SKM-1 (cell line): ENCODE data around the gene SNAI1.

Experiments
- DNase-seq: peaks from one replicate; lab custom pipeline; 2025; ENCODE audit not compliant: unreplicated experiment; lab: John Stamatoyannopoulos, UW

The SNAI1 gene

DNA sequence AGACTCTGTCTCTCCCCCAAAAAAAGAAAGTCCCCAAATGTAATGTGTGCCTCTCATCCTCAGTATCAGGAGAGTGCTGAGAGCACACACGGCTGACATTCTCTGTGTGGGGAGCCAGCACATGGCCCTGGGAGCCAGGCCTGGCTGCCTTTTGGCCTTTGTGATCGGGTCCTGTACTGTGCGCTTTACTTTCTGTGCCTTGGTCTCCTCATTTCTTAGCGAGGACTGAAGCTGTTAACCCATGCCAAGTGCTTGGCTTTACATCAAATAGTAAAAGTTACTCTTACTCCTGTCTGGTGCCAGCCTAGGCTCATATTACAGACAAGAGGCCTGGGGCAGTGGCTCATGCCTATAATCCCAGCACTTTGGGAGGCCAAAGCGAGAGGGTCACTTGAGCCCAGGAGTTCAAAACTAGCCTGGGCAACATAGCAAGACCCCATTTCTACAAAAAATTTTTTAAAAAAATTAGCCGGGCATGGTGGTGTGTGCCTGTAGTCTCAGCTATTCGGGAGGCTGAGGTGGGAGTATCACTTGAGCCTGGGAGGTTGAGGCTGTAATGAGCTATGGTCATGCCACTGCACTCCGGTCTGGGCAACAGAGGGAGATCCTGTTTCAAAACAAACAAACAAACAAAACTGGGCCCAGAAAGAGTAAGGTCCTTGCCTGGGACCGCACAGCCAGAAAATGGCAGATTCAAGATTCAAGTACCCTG, 50.3 kb downstream of the SNAI1 start:
- DNase-seq: no peak

DNA sequence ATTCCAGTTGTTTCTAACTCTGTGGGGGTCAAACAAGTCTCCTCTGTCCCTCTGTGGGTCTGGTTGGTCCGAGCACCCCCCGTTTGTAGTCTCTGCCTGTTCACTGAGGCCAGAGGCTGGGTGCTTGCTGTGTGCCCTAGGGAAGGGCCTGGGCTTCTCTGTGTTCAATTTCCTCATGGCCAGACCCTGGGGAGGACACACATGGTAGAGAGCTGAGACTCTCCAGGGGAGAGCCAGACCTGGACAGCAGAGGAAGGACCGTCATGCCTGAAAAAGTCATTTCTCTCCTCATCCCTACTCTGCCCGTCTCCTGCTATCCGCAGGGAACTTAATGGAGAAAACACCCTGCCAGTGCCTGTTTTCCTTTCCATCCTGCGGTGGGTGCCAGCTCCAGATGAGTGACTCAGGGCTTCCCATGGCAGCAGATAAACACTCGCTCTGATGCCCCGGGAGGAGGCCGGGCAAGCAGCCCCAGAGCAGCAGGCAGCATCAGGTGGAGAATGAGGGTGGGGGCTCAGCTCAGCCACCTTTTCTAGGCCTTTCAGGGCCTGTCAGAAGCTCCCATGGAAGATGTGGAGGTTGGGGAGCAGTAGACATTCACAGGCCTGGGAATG, 51.9 kb downstream of the SNAI1 start:
- DNase-seq: no peak

DNA sequence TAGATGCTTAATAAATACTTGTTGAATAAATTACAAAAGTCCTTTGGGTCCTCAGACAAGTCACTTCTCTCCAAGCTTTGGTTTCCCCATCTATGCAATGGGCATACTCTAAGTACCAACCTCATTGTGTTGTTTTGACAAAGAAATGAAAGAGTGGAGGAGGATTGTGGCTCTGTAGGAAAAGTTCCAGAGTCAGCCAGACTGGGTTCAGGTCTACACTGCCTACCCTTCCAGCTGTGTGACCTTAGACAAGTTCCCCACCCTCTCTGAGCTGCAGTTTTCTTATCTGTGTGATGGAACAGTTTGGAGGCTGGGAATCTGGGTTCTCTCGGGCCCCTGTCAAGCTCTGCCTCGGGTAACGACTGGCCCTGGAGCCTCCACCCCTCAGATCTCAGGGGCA, 53.9 kb downstream of the SNAI1 start:
- no peak for DNase-seq

DNA sequence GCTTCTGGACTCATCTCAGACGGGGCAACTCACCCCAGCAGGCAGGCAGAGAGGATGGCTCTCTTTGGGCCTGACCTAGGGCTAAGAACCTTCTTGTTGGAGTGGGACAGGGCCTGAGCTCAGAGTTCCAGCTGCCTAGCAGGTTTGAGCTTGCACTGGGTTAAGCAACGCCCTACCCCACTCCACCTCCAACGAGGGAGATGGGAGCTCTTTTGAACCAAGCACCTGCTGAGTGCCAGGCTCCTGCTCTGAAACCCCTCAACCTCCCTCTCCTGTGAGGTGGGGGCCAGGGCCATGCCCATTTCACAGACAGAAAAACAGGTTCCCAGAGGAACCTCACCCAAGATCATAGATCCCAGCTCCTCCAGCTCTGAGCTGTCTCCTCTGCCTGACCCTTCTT, 54.3 kb downstream of the SNAI1 start:
- DNase-seq: no peak

DNA sequence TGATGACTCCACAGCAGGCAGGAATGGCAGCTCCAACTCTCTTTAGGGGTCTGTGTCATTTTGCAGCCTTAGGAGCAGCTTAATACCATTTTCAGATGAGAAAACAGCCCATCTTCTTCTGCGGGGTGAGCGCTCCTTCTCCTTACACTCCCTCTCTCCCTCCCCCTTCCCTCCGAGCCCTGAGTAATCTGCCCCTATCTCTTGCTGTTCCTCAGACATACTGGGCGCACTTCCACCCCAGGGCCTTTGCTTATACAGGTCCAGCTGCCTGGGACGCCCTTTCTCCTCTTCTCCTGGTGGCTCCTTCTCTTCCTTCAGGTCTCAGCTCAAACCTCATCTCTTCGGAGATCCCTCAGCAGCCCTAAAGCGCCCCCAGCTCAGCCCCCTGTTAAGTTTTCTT, 54.8 kb downstream of the SNAI1 start:
- DNase-seq: no peak

DNA sequence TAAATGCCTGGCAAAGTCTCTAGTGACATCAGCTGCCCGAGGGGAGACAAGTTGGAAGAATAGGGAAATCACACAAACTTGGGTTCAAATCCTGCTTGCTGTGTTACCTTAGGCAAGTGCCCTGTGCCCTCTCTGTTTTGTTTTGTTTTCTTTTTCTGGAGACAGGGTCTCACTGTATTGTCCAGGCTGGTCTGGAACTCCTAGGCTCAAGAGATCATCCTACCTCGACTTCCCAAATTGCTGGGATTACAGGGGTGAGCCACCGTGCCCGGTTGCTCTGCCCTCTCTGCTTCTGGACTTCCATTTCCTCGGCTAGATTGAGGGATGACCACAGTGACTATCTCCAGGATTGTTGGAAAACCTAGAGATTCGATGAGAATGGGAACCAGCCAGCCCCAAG, 55.4 kb downstream of the SNAI1 start:
- DNase-seq: no peak
